HCT116 (cell line): ENCODE data around the gene NUP153. TPM values are rescaled to one million over a fixed set of nuclear protein-coding genes. Genes with fewer than 3 reads are reported as not detected.

Source experiments
- ATAC-seq: fragments of 200-7000 bp; cut with Tn5 transposase; 2 replicates; pipeline ENCODE4 v1.9.1; 2020; ENCODE audit warnings: mild to moderate bottlenecking, moderate library complexity
- BruUV-seq: library from RNA; stranded (reverse); fragments of 400-500 nt; replicated peaks from 2 replicates; lab custom pipeline; 2021; lab: Mats Ljungman, UMichigan
- CTCF ChIA-PET: fragments of 300-600 bp; sonication (Branson Sonifier 250); formaldehyde crosslinking; loops from one replicate; lab custom pipeline; 2021; ENCODE audit warnings: antibody characterized with exemption; lab: Charles Lee
- POLR2A ChIA-PET: fragments of 300-600, 350-600 bp; sonication (Branson Sonifier 250); formaldehyde crosslinking; loops from one replicate; lab custom pipeline; 2021; ENCODE audit warnings: antibody characterized with exemption; lab: Charles Lee
- RAD21 ChIA-PET, 2 experiments: fragments of 300-600 bp; sonication (Branson Sonifier 250); formaldehyde crosslinking; loops; one replicate each; lab custom pipeline; 2023; ENCODE audit warnings: low total read pairs in 2 of 2; ENCODE audit not compliant: uncharacterized antibody in 2 of 2, unreplicated experiment in 2 of 2, low non-redundant PET in 1 of 2; lab: Charles Lee
- DNase-seq: peaks from one replicate; pipeline ENCODE4 v3.0.0-alpha.2; 2010; ENCODE audit warnings: low read depth, low spot score
- H2AFZ ChIP-seq: fragments of 200-600 bp; shearing (Covaris generic), sonication (generic); 2 replicates; pipeline ENCODE4 v1.6.1; 2017; ENCODE audit warnings: low read depth, mixed run types, mixed read lengths, antibody characterized with exemption, low read length; ENCODE audit not compliant: poor library complexity, severe bottlenecking
- H3K27ac ChIP-seq: 2 replicates; pipeline ENCODE4 v1.5.1; 2012; ENCODE audit warnings: low read depth, low read length
- H3K27me3 ChIP-seq: fragments of 200-600 bp; sonication (generic); 2 replicates; pipeline ENCODE4 v1.6.1; 2016; ENCODE audit warnings: mixed run types, low read length, mixed read lengths; ENCODE audit not compliant: insufficient read depth
- H3K36me3 ChIP-seq, 2 experiments: fragments of 200-500 bp in 1 of 2; fragments of 200-600 bp in 1 of 2; sonication (Bioruptor generic) in 1 of 2; sonication (generic) in 1 of 2; 2 replicates each; pipeline versions ENCODE4 v1.5.1 to v1.6.1; 2014 to 2016; ENCODE audit warnings: low read length in 2 of 2, inconsistent platforms in 1 of 2, mixed read lengths in 1 of 2, mixed run types in 1 of 2; ENCODE audit not compliant: insufficient read depth in 2 of 2, control insufficient read depth in 1 of 2
- H3K4me1 ChIP-seq, 2 experiments: fragments of 200-600 bp in 1 of 2; sonication (generic) in 1 of 2; 2 replicates each; pipeline versions ENCODE4 v1.5.1 to v1.6.1; 2012 to 2017; ENCODE audit warnings: low read length in 2 of 2, inconsistent platforms in 1 of 2, mild to moderate bottlenecking in 1 of 2, mixed read lengths in 1 of 2, mixed run types in 1 of 2, moderate library complexity in 1 of 2; ENCODE audit not compliant: insufficient read depth in 2 of 2, control insufficient read depth in 1 of 2
- H3K4me2 ChIP-seq: fragments of 200-600 bp; sonication (generic); 2 replicates; pipeline ENCODE4 v1.6.1; 2017; ENCODE audit warnings: mixed run types, low read length, mixed read lengths
- H3K4me3 ChIP-seq, 2 experiments: fragments of 200-600 bp in 1 of 2; sonication (generic) in 1 of 2; replicated peaks in 1 of 2; 2 replicates each; pipeline ENCODE4 v1.5.1; 2011 to 2016; ENCODE audit warnings: low read length in 2 of 2, control low read depth in 1 of 2, low read depth in 1 of 2, mild to moderate bottlenecking in 1 of 2, mixed read lengths in 1 of 2, mixed run types in 1 of 2
- H3K79me2 ChIP-seq: fragments of 200-600 bp; sonication (generic); 2 replicates; pipeline ENCODE4 v1.6.1; 2017; ENCODE audit warnings: mild to moderate bottlenecking, mixed run types, low read length, moderate library complexity, mixed read lengths; ENCODE audit not compliant: insufficient read depth
- H3K9ac ChIP-seq: fragments of 200-600 bp; sonication (generic); 2 replicates; pipeline ENCODE4 v1.6.1; 2016; ENCODE audit warnings: low read length, mixed read lengths
- H3K9me2 ChIP-seq: fragments of 200-600 bp; sonication (generic), shearing (Covaris generic); 2 replicates; pipeline ENCODE4 v1.6.1; 2017; ENCODE audit warnings: mixed run types, mild to moderate bottlenecking, moderate library complexity; ENCODE audit not compliant: insufficient read depth
- H3K9me3 ChIP-seq, 2 experiments: fragments of 200-500 bp in 1 of 2; fragments of 200-600 bp in 1 of 2; sonication (Bioruptor generic) in 1 of 2; sonication (generic) in 1 of 2; 2 replicates each; pipeline ENCODE4 v1.6.1; 2014 to 2017; ENCODE audit warnings: low read length in 2 of 2, mixed read lengths in 2 of 2, inconsistent platforms in 1 of 2, low read depth in 1 of 2, mild to moderate bottlenecking in 1 of 2, mixed run types in 1 of 2, moderate library complexity in 1 of 2; ENCODE audit not compliant: control insufficient read depth in 1 of 2, insufficient read depth in 1 of 2
- H4K20me1 ChIP-seq: fragments of 200-600 bp; sonication (generic), shearing (Covaris generic); 2 replicates; pipeline ENCODE4 v1.6.1; 2017; ENCODE audit warnings: mixed run types, mild to moderate bottlenecking, moderate library complexity; ENCODE audit not compliant: insufficient read depth
- ATF3 ChIP-seq: IDR thresholded peaks from 2 replicates; pipeline ENCODE4 v1.6.1; 2012
- CBX3 ChIP-seq: IDR thresholded peaks from 2 replicates; pipeline ENCODE4 v1.6.1; 2012; ENCODE audit warnings: low read depth
- CEBPB ChIP-seq: IDR thresholded peaks from 2 replicates; pipeline ENCODE4 v1.6.1; 2012; ENCODE audit warnings: low read depth
- CTCF ChIP-seq, 3 experiments: fragments of 200-600 bp in 1 of 3; sonication (generic) in 1 of 3; IDR thresholded peaks in 2 of 3; conservative IDR thresholded peaks in 1 of 3; 2 replicates each; pipeline ENCODE4 v1.5.1; 2012 to 2017; ENCODE audit warnings: low read depth in 2 of 3, low read length in 2 of 3, antibody characterized with exemption in 1 of 3, borderline replicate concordance in 1 of 3, control low read depth in 1 of 3, mild to moderate bottlenecking in 1 of 3, mixed read lengths in 1 of 3, mixed run types in 1 of 3, moderate library complexity in 1 of 3; ENCODE audit not compliant: insufficient read depth in 1 of 3
- EGR1 ChIP-seq: IDR thresholded peaks from 2 replicates; pipeline ENCODE4 v1.6.1; 2012; ENCODE audit warnings: low read depth
- ELF1 ChIP-seq: IDR thresholded peaks from 2 replicates; pipeline ENCODE4 v1.6.1; 2012; ENCODE audit warnings: low read depth, borderline replicate concordance
- EZH2phosphoT487 ChIP-seq: fragments of 200-600 bp; IDR thresholded peaks from 2 replicates; pipeline ENCODE4 v1.6.1; 2018; ENCODE audit warnings: antibody characterized with exemption, borderline replicate concordance
- JUND ChIP-seq: IDR thresholded peaks from 2 replicates; pipeline ENCODE4 v1.6.1; 2012
- POLR2A ChIP-seq: IDR thresholded peaks from 2 replicates; pipeline ENCODE4 v1.7.0; 2011; ENCODE audit warnings: borderline replicate concordance; ENCODE audit not compliant: insufficient read depth, insufficient read length; ENCODE audit errors: extremely low read depth
- POLR2AphosphoS5 ChIP-seq: IDR thresholded peaks from 2 replicates; pipeline ENCODE4 v1.6.1; 2011; ENCODE audit warnings: mild to moderate bottlenecking, low read depth, low read length, moderate library complexity
- RAD21 ChIP-seq: IDR thresholded peaks from 2 replicates; pipeline ENCODE4 v1.6.1; 2012; ENCODE audit warnings: low read depth, mild to moderate bottlenecking
- REST ChIP-seq: IDR thresholded peaks from 2 replicates; pipeline ENCODE4 v1.6.1; 2012; ENCODE audit warnings: low read depth
- SIN3A ChIP-seq: IDR thresholded peaks from 2 replicates; pipeline ENCODE4 v1.6.1; 2012; ENCODE audit warnings: low read depth
- SP1 ChIP-seq: IDR thresholded peaks from 2 replicates; pipeline ENCODE4 v1.6.1; 2012; ENCODE audit warnings: low read depth
- TCF7L2 ChIP-seq: IDR thresholded peaks from 2 replicates; pipeline ENCODE4 v1.7.0; 2011; ENCODE audit warnings: borderline replicate concordance, inconsistent platforms; ENCODE audit not compliant: insufficient read depth, insufficient read length; ENCODE audit errors: extremely low read depth
- YY1 ChIP-seq: IDR thresholded peaks from 2 replicates; pipeline ENCODE4 v1.6.1; 2011; ENCODE audit warnings: low read length, low read depth, moderate library complexity, mild to moderate bottlenecking; ENCODE audit not compliant: insufficient replicate concordance; ENCODE audit errors: extremely low read depth
- ZFX ChIP-seq: fragments of 450-650 bp; IDR thresholded peaks from 2 replicates; pipeline ENCODE4 v1.6.1; 2017
- ZNF274 ChIP-seq: fragments of 200-500 bp; sonication (Bioruptor generic); IDR thresholded peaks from 2 replicates; pipeline ENCODE4 v1.6.1; 2014; ENCODE audit warnings: mild to moderate bottlenecking, low read depth, low read length, inconsistent platforms
- intact Hi-C: fragments of 100-400 bp; cut with micrococcal nuclease; formaldehyde crosslinking; loops from 2 replicates; pipeline ENCODE4 v1.10.0; 2022
- total RNA-seq: library from RNA; stranded (reverse); gene quantifications from one replicate; pipeline ENCODE4 v1.2.1, GENCODE V29; 2021; ENCODE audit not compliant: unreplicated experiment
- TF ChIP-seq, protein P1 (sequence below): IDR thresholded peaks from 2 replicates; pipeline ENCODE4 v1.6.1; 2011; ENCODE audit warnings: mild to moderate bottlenecking, low read length, moderate library complexity; ENCODE audit not compliant: insufficient replicate concordance; ENCODE audit errors: extremely low read depth

Gene NUP153
- total RNA-seq, 1 experiment from 2014 or later: 51.6 TPM

GRCh38 chr6:17588011-17588410, 118.7 kb downstream of the NUP153 start:
- no peak overlapping the region for H3K27ac ChIP-seq
- H3K27me3 ChIP-seq: no peaks in the 10 kb centered on the region
- ChIA-PET RAD21 (interaction anchor here in 1 of 2 experiments (0.6 kb wide), 1 partner anchor 55 kb away, joined by 5 read pairs; no protein-coding TSS in a partner anchor), CTCF (no interaction called here), POLR2A (interaction anchor here (1.9 kb wide), 1 partner anchor 12 kb away, joined by 13 read pairs; the partner anchor contains the start of gene FAM8A1)
- no peaks in the 10 kb centered on the region for H3K79me2 ChIP-seq
- no peak overlapping the region for H3K4me3 ChIP-seq
- ATAC-seq: no peak
- H4K20me1 ChIP-seq: no peaks in the 10 kb centered on the region
- DNase-seq: no peak
- no peak overlapping the region for H2AFZ ChIP-seq
- no peaks in the 10 kb centered on the region for H3K9me2 ChIP-seq
- TF ChIP-seq EGR1 (no peak), ATF3 (no peak), JUND (no peak), EZH2phosphoT487 (no peak), ZNF274 (no peak), CBX3 (no peak), RAD21 (no peak), CTCF (IDR thresholded peaks at IDR 0.05 in 2 of 3, conservative IDR thresholded peaks at IDR 0.05 in 1 of 3; ENCODE audit: borderline replicate concordance in 1 of 3, insufficient read depth in 1 of 3, low read depth in 2 of 3, low read length in 2 of 3) (no peak), CEBPB (no peak), SIN3A (no peak), ZFX (no peak), REST (no peak), ELF1 (no peak), TCF7L2 (no peak), POLR2A (no peak), YY1 (no peak), SP1 (no peak), POLR2AphosphoS5 (no peak)
- TF ChIP-seq, protein P1, sequence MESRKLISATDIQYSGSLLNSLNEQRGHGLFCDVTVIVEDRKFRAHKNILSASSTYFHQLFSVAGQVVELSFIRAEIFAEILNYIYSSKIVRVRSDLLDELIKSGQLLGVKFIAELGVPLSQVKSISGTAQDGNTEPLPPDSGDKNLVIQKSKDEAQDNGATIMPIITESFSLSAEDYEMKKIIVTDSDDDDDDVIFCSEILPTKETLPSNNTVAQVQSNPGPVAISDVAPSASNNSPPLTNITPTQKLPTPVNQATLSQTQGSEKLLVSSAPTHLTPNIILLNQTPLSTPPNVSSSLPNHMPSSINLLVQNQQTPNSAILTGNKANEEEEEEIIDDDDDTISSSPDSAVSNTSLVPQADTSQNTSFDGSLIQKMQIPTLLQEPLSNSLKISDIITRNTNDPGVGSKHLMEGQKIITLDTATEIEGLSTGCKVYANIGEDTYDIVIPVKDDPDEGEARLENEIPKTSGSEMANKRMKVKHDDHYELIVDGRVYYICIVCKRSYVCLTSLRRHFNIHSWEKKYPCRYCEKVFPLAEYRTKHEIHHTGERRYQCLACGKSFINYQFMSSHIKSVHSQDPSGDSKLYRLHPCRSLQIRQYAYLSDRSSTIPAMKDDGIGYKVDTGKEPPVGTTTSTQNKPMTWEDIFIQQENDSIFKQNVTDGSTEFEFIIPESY: no peak
- H3K36me3 ChIP-seq: no peaks in the 10 kb centered on the region
- peaks cover 9 to 21% of the 10 kb centered on the region in 2 experiments; a peak in 3 of 4 replicates for H3K4me1 ChIP-seq
- no peaks in the 10 kb centered on the region for H3K9me3 ChIP-seq
- H3K9ac ChIP-seq: no peak overlapping the region
- no TSS peak for BruUV-seq
- intact Hi-C loops: loop anchor here (10.0 kb wide), 1 partner anchor 313 kb away; no protein-coding TSS in a partner anchor
- no peak overlapping the region for H3K4me2 ChIP-seq
